HG03571 (cell line): ENCODE results near the gene AIG1.

ENCODE experiments used
- ATAC-seq: cut with Tn5 transposase; IDR thresholded peaks from one replicate; pipeline ENCODE4 v1.9.1; 2021; ENCODE audit not compliant: unreplicated experiment

The AIG1 gene

GRCh38 chr6:143093290-143093689, 32.6 kb downstream of the AIG1 start:
- ATAC-seq = no peak

GRCh38 chr6:143096403-143096802, 35.7 kb downstream of the AIG1 start:
- ATAC-seq = no peak

GRCh38 chr6:143097224-143097795, 36.6 kb downstream of the AIG1 start:
- no peak for ATAC-seq

GRCh38 chr6:143098054-143098671, 37.5 kb downstream of the AIG1 start:
- peak; percentile 90 for ATAC-seq

- ATAC-seq = no peak
Measured at GRCh38 chr6:143099647-143100046, 39.0 kb downstream of the AIG1 start.

- no peak for ATAC-seq
Measured at GRCh38 chr6:143100429-143100828, 39.7 kb downstream of the AIG1 start.

- no peak for ATAC-seq
Measured at GRCh38 chr6:143103916-143104315, 43.2 kb downstream of the AIG1 start.

- no peak for ATAC-seq
Measured at GRCh38 chr6:143107440-143107839, 46.8 kb downstream of the AIG1 start.

GRCh38 chr6:143107911-143108761, 47.4 kb downstream of the AIG1 start:
- ATAC-seq = no peak

- no peak for ATAC-seq
Measured at GRCh38 chr6:143109196-143109595, 48.5 kb downstream of the AIG1 start.

GRCh38 chr6:143110572-143110971, 49.9 kb downstream of the AIG1 start:
- ATAC-seq = no peak

GRCh38 chr6:143110996-143111395, 50.3 kb downstream of the AIG1 start:
- ATAC-seq = no peak

GRCh38 chr6:143111443-143111842, 50.8 kb downstream of the AIG1 start:
- ATAC-seq = no peak

- ATAC-seq = no peak
Measured at GRCh38 chr6:143112084-143112768, 51.5 kb downstream of the AIG1 start.

GRCh38 chr6:143112837-143113236, 52.1 kb downstream of the AIG1 start:
- ATAC-seq = no peak

- ATAC-seq = no peak
Measured at GRCh38 chr6:143115728-143116127, 55.0 kb downstream of the AIG1 start.

GRCh38 chr6:143117108-143117507, 56.4 kb downstream of the AIG1 start:
- ATAC-seq = no peak

GRCh38 chr6:143119260-143119659, 58.6 kb downstream of the AIG1 start:
- no peak for ATAC-seq

- no peak for ATAC-seq
Measured at GRCh38 chr6:143123081-143123480, 62.4 kb downstream of the AIG1 start.

GRCh38 chr6:143123941-143124340, 63.3 kb downstream of the AIG1 start:
- ATAC-seq = no peak

GRCh38 chr6:143125455-143125854, 64.8 kb downstream of the AIG1 start:
- no peak for ATAC-seq
